Caco-2 (cell line): Measurements from ENCODE around the gene CHRM1. TPM values are rescaled to one million over a fixed set of nuclear protein-coding genes. Genes with fewer than 3 reads are reported as not detected.

Experiments
- Bru-seq: library from RNA; stranded (reverse); fragments of 400-500 nt; gene quantifications from one replicate; lab custom pipeline; 2021; lab: Mats Ljungman, UMichigan
- BruChase-seq, 2 experiments: library from RNA; stranded (reverse); fragments of 400-500 nt; gene quantifications; one replicate each; lab custom pipeline; 2021; lab: Mats Ljungman, UMichigan
- BruUV-seq: library from RNA; stranded (reverse); fragments of 400-500 nt; replicated peaks from 2 replicates; lab custom pipeline; 2021; lab: Mats Ljungman, UMichigan
- CTCF ChIA-PET: fragments of 300-600 bp; sonication (Branson Sonifier 250); formaldehyde crosslinking; loops from one replicate; lab custom pipeline; 2022; ENCODE audit warnings: antibody characterized with exemption; lab: Charles Lee
- POLR2A ChIA-PET: fragments of 300-600 bp; sonication (Branson Sonifier 250); formaldehyde crosslinking; loops from one replicate; lab custom pipeline; 2022; ENCODE audit warnings: antibody characterized with exemption; lab: Charles Lee
- DNase-seq, 2 experiments: peaks; one replicate each; pipeline versions ENCODE4 v3.0.0 to v3.0.0-alpha.2; 2020 to 2022
- H3K27me3 ChIP-seq: replicated peaks from 2 replicates; pipeline ENCODE4 v1.6.0; 2011; ENCODE audit warnings: low read length; ENCODE audit not compliant: control insufficient read depth, insufficient read depth
- H3K36me3 ChIP-seq: 2 replicates; pipeline ENCODE4 v1.5.1; 2011; ENCODE audit warnings: low read length; ENCODE audit not compliant: control insufficient read depth, insufficient read depth
- H3K4me1 ChIP-seq: fragments of 250-450 bp; sonication (Bioruptor Pico); 2 replicates; pipeline ENCODE4 v1.5.1; 2020; ENCODE audit warnings: mild to moderate bottlenecking
- H3K4me3 ChIP-seq: 2 replicates; pipeline ENCODE4 v1.5.1; 2011; ENCODE audit warnings: low read depth, mild to moderate bottlenecking, control low read depth, low read length
- H3K9me3 ChIP-seq: fragments of 250-450 bp; sonication (Bioruptor Pico); 2 replicates; pipeline ENCODE4 v1.5.1; 2020; ENCODE audit warnings: mild to moderate bottlenecking, moderate library complexity
- H3K27ac Mint-ChIP-seq: one replicate; pipeline ENCODE4 v1.8.0; 2022; ENCODE audit warnings: mixed read lengths; ENCODE audit not compliant: unreplicated experiment
- H3K27me3 Mint-ChIP-seq: one replicate; pipeline ENCODE4 v1.8.0; 2022; ENCODE audit warnings: mixed read lengths; ENCODE audit not compliant: insufficient read depth, unreplicated experiment
- H3K36me3 Mint-ChIP-seq: one replicate; pipeline ENCODE4 v1.8.0; 2022; ENCODE audit warnings: mild to moderate bottlenecking, mixed read lengths; ENCODE audit not compliant: insufficient read depth, unreplicated experiment
- H3K4me1 Mint-ChIP-seq: one replicate; pipeline ENCODE4 v1.8.0; 2022; ENCODE audit warnings: low read depth, mixed read lengths; ENCODE audit not compliant: unreplicated experiment
- H3K4me3 Mint-ChIP-seq: one replicate; pipeline ENCODE4 v1.8.0; 2022; ENCODE audit warnings: mild to moderate bottlenecking, moderate library complexity, mixed read lengths; ENCODE audit not compliant: unreplicated experiment
- H3K9me3 Mint-ChIP-seq: one replicate; pipeline ENCODE4 v1.8.0; 2022; ENCODE audit warnings: mixed read lengths; ENCODE audit not compliant: unreplicated experiment
- intact Hi-C: fragments of 100-400 bp; cut with micrococcal nuclease; formaldehyde crosslinking; loops from one replicate; pipeline ENCODE4 v1.10.0; 2022; ENCODE audit not compliant: unreplicated experiment
- long read RNA-seq: library from polyadenylated mRNA; stranded (forward); transcript quantifications from one replicate; pipeline ENCODE4 v2.0.0, GENCODE V29; 2022
- total RNA-seq: library from RNA; stranded (reverse); gene quantifications from 2 replicates; pipeline ENCODE4 v1.2.3, GENCODE V29; 2022
- TF ChIP-seq, protein P1 (sequence below), 2 experiments: fragments of 200-600 bp in 1 of 2; IDR thresholded peaks; 1 replicate in 1 of 2; 2 replicates in 1 of 2; pipeline versions ENCODE4 v1.5.1 to v1.8.0; 2011 to 2022; ENCODE audit warnings: antibody characterized with exemption in 1 of 2, control low read depth in 1 of 2, inconsistent platforms in 1 of 2, low read depth in 1 of 2, low read length in 1 of 2, mild to moderate bottlenecking in 1 of 2, moderate library complexity in 1 of 2; ENCODE audit not compliant: insufficient read depth in 1 of 2, severe bottlenecking in 1 of 2, unreplicated experiment in 1 of 2

CHRM1 gene, protein sequence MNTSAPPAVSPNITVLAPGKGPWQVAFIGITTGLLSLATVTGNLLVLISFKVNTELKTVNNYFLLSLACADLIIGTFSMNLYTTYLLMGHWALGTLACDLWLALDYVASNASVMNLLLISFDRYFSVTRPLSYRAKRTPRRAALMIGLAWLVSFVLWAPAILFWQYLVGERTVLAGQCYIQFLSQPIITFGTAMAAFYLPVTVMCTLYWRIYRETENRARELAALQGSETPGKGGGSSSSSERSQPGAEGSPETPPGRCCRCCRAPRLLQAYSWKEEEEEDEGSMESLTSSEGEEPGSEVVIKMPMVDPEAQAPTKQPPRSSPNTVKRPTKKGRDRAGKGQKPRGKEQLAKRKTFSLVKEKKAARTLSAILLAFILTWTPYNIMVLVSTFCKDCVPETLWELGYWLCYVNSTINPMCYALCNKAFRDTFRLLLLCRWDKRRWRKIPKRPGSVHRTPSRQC
- total RNA-seq = not detected in 2 replicates
- not detected for Bru-seq, nascent RNA
- not detected for BruChase-seq, experiment 1, labeled RNA remaining after a 2-hour chase
- BruChase-seq, experiment 2, labeled RNA remaining after a 6-hour chase = not detected
- long read RNA-seq = 0 reads

DNA sequence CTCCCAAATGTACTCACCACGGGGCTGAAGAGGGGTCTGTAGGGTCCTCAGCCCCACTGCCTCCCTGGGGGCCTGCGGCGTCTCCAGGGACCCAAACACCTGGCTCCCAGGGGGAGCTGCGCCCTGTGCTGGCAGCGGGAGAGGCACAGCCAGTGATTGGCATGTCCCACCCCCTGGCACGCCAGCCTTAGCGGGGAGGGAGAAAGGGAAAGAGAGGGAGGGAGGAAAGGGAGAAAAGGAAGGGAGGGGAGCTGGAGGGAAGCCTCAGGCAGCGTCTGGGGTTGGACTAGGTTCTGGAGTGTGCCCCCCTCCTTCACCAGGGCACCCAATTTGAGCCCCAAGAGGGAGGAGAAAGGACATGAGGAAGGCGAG is at the start of gene CHRM1:
Gene CHRM1 (minus strand): TSS at position 163 of the 372 bp plus-strand sequence. CDS start 10,263 bp downstream, outside the sequence.
- no peak within 1 kb of the TSS for H3K4me3 Mint-ChIP-seq
- no peaks in the 10 kb centered on the region; the same call in 1 of the 2 replicates for H3K36me3 ChIP-seq
- no peak within 1 kb of the TSS for H3K27ac Mint-ChIP-seq
- H3K4me1 ChIP-seq = peaks cover 17% of the 10 kb centered on the region
- no TSS peak for BruUV-seq
- DNase-seq = no peak
- H3K36me3 Mint-ChIP-seq = no peaks in the 10 kb centered on the region
- ChIA-PET POLR2A (no interaction called here), CTCF (no interaction called here)
- intact Hi-C loops = no loop called here
- no peaks in the 10 kb centered on the region for H3K27me3 ChIP-seq
- H3K4me1 Mint-ChIP-seq = peaks cover 11% of the 10 kb centered on the region
- H3K9me3 ChIP-seq = no peaks in the 10 kb centered on the region
- no peaks in the 10 kb centered on the region for H3K27me3 Mint-ChIP-seq
- H3K4me3 ChIP-seq = no peak within 1 kb of the TSS
- TF ChIP-seq, protein P1, sequence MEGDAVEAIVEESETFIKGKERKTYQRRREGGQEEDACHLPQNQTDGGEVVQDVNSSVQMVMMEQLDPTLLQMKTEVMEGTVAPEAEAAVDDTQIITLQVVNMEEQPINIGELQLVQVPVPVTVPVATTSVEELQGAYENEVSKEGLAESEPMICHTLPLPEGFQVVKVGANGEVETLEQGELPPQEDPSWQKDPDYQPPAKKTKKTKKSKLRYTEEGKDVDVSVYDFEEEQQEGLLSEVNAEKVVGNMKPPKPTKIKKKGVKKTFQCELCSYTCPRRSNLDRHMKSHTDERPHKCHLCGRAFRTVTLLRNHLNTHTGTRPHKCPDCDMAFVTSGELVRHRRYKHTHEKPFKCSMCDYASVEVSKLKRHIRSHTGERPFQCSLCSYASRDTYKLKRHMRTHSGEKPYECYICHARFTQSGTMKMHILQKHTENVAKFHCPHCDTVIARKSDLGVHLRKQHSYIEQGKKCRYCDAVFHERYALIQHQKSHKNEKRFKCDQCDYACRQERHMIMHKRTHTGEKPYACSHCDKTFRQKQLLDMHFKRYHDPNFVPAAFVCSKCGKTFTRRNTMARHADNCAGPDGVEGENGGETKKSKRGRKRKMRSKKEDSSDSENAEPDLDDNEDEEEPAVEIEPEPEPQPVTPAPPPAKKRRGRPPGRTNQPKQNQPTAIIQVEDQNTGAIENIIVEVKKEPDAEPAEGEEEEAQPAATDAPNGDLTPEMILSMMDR (IDR thresholded peaks at IDR 0.05; ENCODE audit: insufficient read depth in 1 of 2, low read depth in 1 of 2, low read length in 1 of 2, severe bottlenecking in 1 of 2, unreplicated experiment in 1 of 2) = no peak
- no peaks in the 10 kb centered on the region for H3K9me3 Mint-ChIP-seq

DNA sequence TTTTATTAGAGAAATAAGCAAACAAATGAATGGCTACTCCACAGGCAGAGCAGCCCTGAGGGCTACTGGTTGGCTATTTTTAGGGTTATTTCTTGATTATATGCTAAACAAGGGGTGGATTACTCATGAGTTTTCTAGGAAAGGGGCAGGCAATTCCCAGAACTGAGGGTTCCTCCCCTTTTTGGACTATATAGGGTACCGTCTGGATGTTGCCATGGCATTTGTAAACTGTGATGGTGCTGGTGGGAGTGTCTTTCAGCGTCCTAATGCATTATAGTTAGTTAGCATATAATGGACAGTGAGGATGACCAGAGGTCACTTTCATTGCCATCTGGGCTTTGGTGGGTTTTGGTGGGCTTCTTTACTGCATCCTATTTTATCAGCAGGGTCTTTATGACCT is 44.4 kb upstream of the CHRM1 start:
- CTCF ChIA-PET = no interaction called here

DNA sequence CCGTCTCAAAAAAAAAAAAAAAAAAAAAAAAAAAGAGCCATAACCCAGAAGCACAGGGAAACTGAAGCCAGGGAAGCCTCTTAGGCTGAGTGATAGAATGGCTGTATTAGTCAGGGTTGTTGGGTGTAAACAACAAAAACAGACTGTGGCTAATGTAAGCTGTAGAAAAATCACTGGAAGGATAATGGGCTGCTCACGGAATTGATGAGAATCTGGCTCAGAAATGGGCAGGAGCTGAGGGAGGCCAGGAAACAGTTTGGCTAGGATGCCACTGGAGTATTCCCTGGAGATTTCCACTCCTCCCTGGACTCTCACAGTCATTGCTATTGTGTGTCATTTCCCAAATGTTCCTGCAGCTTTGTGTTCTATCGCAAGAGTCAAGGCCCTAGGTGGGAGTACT is 41.2 kb upstream of the CHRM1 start:
- Mint-ChIP-seq H3K9me3 (no peaks in the 10 kb centered on the region), H3K27me3 (no peaks in the 10 kb centered on the region), H3K4me1 (peaks cover 15% of the 10 kb centered on the region), H3K4me3 (no peak overlapping the region), H3K27ac (no peak overlapping the region), H3K36me3 (no peaks in the 10 kb centered on the region)
- no TSS peak for BruUV-seq
- peaks cover 7% of the 10 kb centered on the region for H3K9me3 ChIP-seq
- TF ChIP-seq, protein P1 (IDR thresholded peaks at IDR 0.05; ENCODE audit: insufficient read depth in 1 of 2, low read depth in 1 of 2, low read length in 1 of 2, severe bottlenecking in 1 of 2, unreplicated experiment in 1 of 2) = no peak
- H3K36me3 ChIP-seq = no peaks in the 10 kb centered on the region
- H3K4me1 ChIP-seq = peaks cover 23% of the 10 kb centered on the region
- DNase-seq = no peak
- no peaks in the 10 kb centered on the region for H3K27me3 ChIP-seq
- ChIA-PET POLR2A (no interaction called here), CTCF (interaction anchor here (0.7 kb wide), 1 partner anchor 68 kb away, joined by 4 read pairs; no protein-coding TSS in a partner anchor)
- H3K4me3 ChIP-seq = no peak overlapping the region
- intact Hi-C loops = no loop called here

More for the DNA sequence above, 44.4 kb upstream of the CHRM1 start:
- no peaks in the 10 kb centered on the region for H3K36me3 ChIP-seq
- no peak overlapping the region for H3K4me3 ChIP-seq
- TF ChIP-seq, protein P1 (IDR thresholded peaks at IDR 0.05; ENCODE audit: insufficient read depth in 1 of 2, low read depth in 1 of 2, low read length in 1 of 2, severe bottlenecking in 1 of 2, unreplicated experiment in 1 of 2) = no peak
- peaks cover 10% of the 10 kb centered on the region for H3K9me3 ChIP-seq
- no peaks in the 10 kb centered on the region for H3K36me3 Mint-ChIP-seq
- no TSS peak for BruUV-seq
- intact Hi-C loops = no loop called here
- H3K27me3 Mint-ChIP-seq = no peaks in the 10 kb centered on the region
- no peaks in the 10 kb centered on the region for H3K9me3 Mint-ChIP-seq
- peaks cover 10% of the 10 kb centered on the region; the same call in 1 of the 2 replicates for H3K4me1 ChIP-seq
- DNase-seq = no peak
- H3K4me3 Mint-ChIP-seq = no peak overlapping the region
- no peak overlapping the region for H3K27ac Mint-ChIP-seq
- peaks cover 8% of the 10 kb centered on the region for H3K4me1 Mint-ChIP-seq
- no peaks in the 10 kb centered on the region for H3K27me3 ChIP-seq
- POLR2A ChIA-PET = no interaction called here
